Calu3 (cell line): ENCODE data around the gene ZNF532. TPM values are rescaled to one million over a fixed set of nuclear protein-coding genes. Genes with fewer than 3 reads are reported as not detected.
A peak's percentile ranks its signal among the peaks of the same experiment; 100 is the strongest.
"Not testable (repeated sequence)": the region's sequence is repeated elsewhere in the genome, so short reads cannot be mapped to it uniquely, and the experiment has no call there.

Source experiments
- BruUV-seq: library from RNA; stranded (reverse); fragments of 400-500 nt; replicated peaks from 2 replicates; lab custom pipeline; 2021; lab: Mats Ljungman, UMichigan
- CTCF ChIA-PET: fragments of 300-600 bp; sonication (Branson Sonifier 250); formaldehyde crosslinking; loops from one replicate; lab custom pipeline; 2022; ENCODE audit warnings: antibody characterized with exemption; lab: Charles Lee
- DNase-seq: peaks from one replicate; pipeline ENCODE4 v3.0.0; 2022
- H3K27ac Mint-ChIP-seq: one replicate; pipeline ENCODE4 v1.8.0; 2022; ENCODE audit warnings: mixed read lengths; ENCODE audit not compliant: unreplicated experiment
- H3K27me3 Mint-ChIP-seq: one replicate; pipeline ENCODE4 v1.8.0; 2022; ENCODE audit warnings: mixed read lengths; ENCODE audit not compliant: unreplicated experiment
- H3K36me3 Mint-ChIP-seq: one replicate; pipeline ENCODE4 v1.8.0; 2022; ENCODE audit warnings: mild to moderate bottlenecking, moderate library complexity, mixed read lengths; ENCODE audit not compliant: insufficient read depth, unreplicated experiment
- H3K4me1 Mint-ChIP-seq: one replicate; pipeline ENCODE4 v1.8.0; 2022; ENCODE audit warnings: mild to moderate bottlenecking, low read depth, mixed read lengths; ENCODE audit not compliant: unreplicated experiment
- H3K4me3 Mint-ChIP-seq: one replicate; pipeline ENCODE4 v1.8.0; 2022; ENCODE audit warnings: mild to moderate bottlenecking, low read depth, moderate library complexity, mixed read lengths; ENCODE audit not compliant: unreplicated experiment
- H3K9me3 Mint-ChIP-seq: one replicate; pipeline ENCODE4 v1.8.0; 2022; ENCODE audit warnings: low read depth, mixed read lengths; ENCODE audit not compliant: unreplicated experiment
- intact Hi-C: fragments of 100-400 bp; cut with micrococcal nuclease; formaldehyde crosslinking; loops from one replicate; pipeline ENCODE4 v1.10.0; 2022; ENCODE audit not compliant: unreplicated experiment
- total RNA-seq: library from RNA; stranded (reverse); gene quantifications from 2 replicates; pipeline ENCODE4 v1.2.3, GENCODE V29; 2022
- TF ChIP-seq, protein P1 (sequence below): fragments of 200-600 bp; IDR thresholded peaks from one replicate; pipeline ENCODE4 v1.8.0; 2022; ENCODE audit warnings: antibody characterized with exemption; ENCODE audit not compliant: unreplicated experiment

The ZNF532 gene
- total RNA-seq, 1 experiment from 2014 or later = 150 TPM

DNA sequence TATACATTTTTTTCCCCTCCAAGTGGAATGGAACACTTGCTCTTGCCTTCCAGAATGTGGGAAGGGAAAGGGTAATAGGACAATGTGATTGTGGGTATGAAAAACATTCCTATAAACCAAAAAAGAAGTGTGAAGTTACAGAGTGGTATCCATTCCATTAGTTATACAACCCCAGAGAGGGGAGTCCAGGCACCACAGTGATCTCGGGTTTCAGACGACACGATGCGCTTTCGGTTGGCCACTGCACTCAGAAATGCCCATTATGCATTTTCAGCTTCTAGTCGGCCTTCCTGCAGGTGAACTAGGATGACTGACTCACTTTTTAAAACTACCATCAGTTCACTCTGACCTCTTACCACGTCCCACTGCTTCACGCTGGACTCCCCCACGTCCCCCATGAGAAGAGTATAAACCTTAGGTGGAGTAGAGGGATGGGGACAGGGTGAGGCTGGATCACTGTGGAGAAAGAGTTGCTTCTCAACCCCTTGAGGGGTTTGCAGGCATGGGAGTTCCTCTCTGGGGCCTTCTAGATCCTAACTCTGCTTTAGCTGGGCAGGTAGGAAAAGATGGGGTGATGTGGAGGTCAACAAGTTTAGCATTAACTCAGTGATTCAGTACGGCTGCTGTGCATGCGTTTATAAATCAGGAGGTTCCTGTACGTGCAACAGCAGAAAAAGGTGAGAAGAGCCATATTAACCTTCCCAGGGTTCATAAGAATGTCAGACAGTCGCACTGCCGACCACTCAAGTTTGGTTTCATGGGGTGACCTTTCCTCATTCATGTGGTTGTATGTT, 50.5 kb downstream of the ZNF532 start:
- no peaks in the 10 kb centered on the region for H3K27me3 Mint-ChIP-seq
- peak overlapping the region; percentile 78 for H3K27ac Mint-ChIP-seq
- peaks cover 62% of the 10 kb centered on the region for H3K36me3 Mint-ChIP-seq
- TF ChIP-seq, protein P1, sequence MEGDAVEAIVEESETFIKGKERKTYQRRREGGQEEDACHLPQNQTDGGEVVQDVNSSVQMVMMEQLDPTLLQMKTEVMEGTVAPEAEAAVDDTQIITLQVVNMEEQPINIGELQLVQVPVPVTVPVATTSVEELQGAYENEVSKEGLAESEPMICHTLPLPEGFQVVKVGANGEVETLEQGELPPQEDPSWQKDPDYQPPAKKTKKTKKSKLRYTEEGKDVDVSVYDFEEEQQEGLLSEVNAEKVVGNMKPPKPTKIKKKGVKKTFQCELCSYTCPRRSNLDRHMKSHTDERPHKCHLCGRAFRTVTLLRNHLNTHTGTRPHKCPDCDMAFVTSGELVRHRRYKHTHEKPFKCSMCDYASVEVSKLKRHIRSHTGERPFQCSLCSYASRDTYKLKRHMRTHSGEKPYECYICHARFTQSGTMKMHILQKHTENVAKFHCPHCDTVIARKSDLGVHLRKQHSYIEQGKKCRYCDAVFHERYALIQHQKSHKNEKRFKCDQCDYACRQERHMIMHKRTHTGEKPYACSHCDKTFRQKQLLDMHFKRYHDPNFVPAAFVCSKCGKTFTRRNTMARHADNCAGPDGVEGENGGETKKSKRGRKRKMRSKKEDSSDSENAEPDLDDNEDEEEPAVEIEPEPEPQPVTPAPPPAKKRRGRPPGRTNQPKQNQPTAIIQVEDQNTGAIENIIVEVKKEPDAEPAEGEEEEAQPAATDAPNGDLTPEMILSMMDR = no peak
- H3K9me3 Mint-ChIP-seq = no peaks in the 10 kb centered on the region
- peaks cover 65% of the 10 kb centered on the region for H3K4me1 Mint-ChIP-seq
- DNase-seq = peak; percentile 71
- CTCF ChIA-PET = interaction anchor here (1.0 to 2.4 kb wide), 3 partner anchors 50 to 129 kb away, joined by 3 to 8 read pairs (median 3); partner anchors contain the start of gene ZNF532
- peak overlapping the region; percentile 59 for H3K4me3 Mint-ChIP-seq
- intact Hi-C loops = loop anchor here (1.0 kb wide), 2 partner anchors 130 to 148 kb away; no protein-coding TSS in a partner anchor
- TSS peak; percentile 81 for BruUV-seq

DNA sequence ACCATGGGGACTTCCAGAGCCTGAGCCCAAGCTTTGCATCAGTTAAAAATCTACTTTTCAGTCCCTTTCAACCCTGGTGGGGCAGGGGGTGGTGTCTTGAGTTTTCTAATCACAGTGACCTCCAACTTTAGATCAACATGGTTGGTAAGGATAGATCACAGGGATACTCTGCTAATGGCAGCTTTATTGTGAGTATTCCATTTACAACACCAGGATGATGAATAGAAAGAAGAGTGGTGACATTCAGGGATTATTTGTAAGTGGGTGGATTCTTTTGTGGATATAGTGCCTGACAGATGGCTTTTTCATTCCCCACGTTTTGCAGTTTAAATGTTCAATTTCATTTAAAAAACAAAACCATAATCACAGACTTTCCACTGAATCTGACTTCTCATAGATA, 51.3 kb downstream of the ZNF532 start:
- no peaks in the 10 kb centered on the region for H3K27me3 Mint-ChIP-seq
- H3K27ac Mint-ChIP-seq = peak overlapping the region; percentile 78
- DNase-seq = no peak
- no peaks in the 10 kb centered on the region for H3K9me3 Mint-ChIP-seq
- intact Hi-C loops = loop anchor here (1.0 kb wide), 2 partner anchors 131 to 147 kb away; no protein-coding TSS in a partner anchor
- peaks cover 56% of the 10 kb centered on the region for H3K36me3 Mint-ChIP-seq
- TF ChIP-seq, protein P1 = no peak
- TSS peak; percentile 62 for BruUV-seq
- H3K4me1 Mint-ChIP-seq = peaks cover 58% of the 10 kb centered on the region
- H3K4me3 Mint-ChIP-seq = peak overlapping the region; percentile 59
- CTCF ChIA-PET = interaction anchor here (1.0 to 2.4 kb wide), 3 partner anchors 51 to 130 kb away, joined by 3 to 8 read pairs (median 3); partner anchors contain the start of gene ZNF532

DNA sequence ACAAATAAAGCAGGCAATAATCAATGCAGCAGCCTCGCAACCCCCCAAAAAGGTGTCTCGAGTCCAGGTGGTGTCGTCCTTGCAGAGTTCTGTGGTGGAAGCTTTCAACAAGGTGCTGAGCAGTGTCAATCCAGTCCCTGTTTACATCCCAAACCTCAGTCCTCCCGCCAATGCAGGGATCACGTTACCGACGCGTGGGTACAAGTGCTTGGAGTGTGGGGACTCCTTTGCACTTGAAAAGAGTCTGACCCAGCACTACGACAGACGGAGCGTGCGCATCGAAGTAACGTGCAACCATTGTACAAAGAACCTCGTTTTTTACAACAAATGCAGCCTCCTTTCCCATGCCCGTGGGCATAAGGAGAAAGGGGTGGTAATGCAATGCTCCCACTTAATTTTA, 55.3 kb downstream of the ZNF532 start:
- H3K27ac Mint-ChIP-seq, DNase-seq, BruUV-seq, H3K4me3 Mint-ChIP-seq, H3K9me3 Mint-ChIP-seq, H3K27me3 Mint-ChIP-seq, intact Hi-C loops, CTCF ChIA-PET: not testable (repeated sequence)
- Mint-ChIP-seq H3K36me3 (peaks cover 53% of the 10 kb centered on the region), H3K4me1 (peaks cover 25% of the 10 kb centered on the region)

DNA sequence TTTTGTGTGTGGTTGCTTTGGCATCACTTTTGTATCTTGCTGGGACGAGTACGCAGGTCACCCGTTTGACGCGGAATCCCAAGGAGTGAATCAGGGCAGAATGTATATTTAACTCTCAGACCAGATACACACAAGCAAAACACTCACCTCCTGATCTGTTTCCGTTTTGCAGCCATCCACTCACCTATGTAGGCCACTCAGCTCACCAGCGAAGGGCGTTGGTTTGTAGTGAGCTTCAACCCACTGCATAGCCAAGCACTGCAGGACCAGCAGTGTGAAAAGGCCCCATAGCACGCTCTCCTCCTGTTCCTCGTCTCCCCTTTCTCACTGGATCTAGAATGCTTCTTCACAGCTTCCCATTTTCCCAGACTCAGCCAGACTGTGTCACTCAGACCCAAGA, 58.3 kb downstream of the ZNF532 start:
- Mint-ChIP-seq H3K4me1 (peaks cover 8% of the 10 kb centered on the region), H3K36me3 (peaks cover 44% of the 10 kb centered on the region), H3K4me3 (no peak overlapping the region), H3K27me3 (no peaks in the 10 kb centered on the region), H3K9me3 (no peaks in the 10 kb centered on the region), H3K27ac (no peak overlapping the region)
- no TSS peak for BruUV-seq
- TF ChIP-seq, protein P1 = no peak
- intact Hi-C loops = no loop called here
- CTCF ChIA-PET = no interaction called here
- DNase-seq = no peak
